ENCODE data around the gene TAF3.

The TAF3 gene

GRCh38 chr10:7857262-7857661, 39.0 kb downstream of the TAF3 start:
- no peak for TF ChIP-seq CTCF (IDR thresholded peaks at IDR 0.05; ENCODE audit: low read length)
- TF ChIP-seq EZH2 (optimal IDR thresholded peaks at IDR 0.05; ENCODE audit: low read depth, low read length): no peak
- TF ChIP-seq EZH2phosphoT487 (IDR thresholded peaks at IDR 0.05; ENCODE audit: low read length): no peak
- Histone ChIP-seq H3K4me1 (ENCODE audit: low read length) (no peaks in the 10 kb centered on the region), H3K4me2 (ENCODE audit: low read depth, low read length) (no peak overlapping the region), H3K9me3 (replicated peaks; ENCODE audit: insufficient read depth, low read length) (no peaks in the 10 kb centered on the region), H3K27ac (ENCODE audit: low read length) (no peak overlapping the region), H3K27me3 (replicated peaks; ENCODE audit: insufficient read depth, low read length) (no peaks in the 10 kb centered on the region), H3F3A (ENCODE audit: insufficient read depth, low read length) (no peaks in the 10 kb centered on the region), H3K79me2 (ENCODE audit: low read length) (peaks cover 16% of the 10 kb centered on the region; the same call in 1 of the 2 replicates), H3K9me2 (replicated peaks; ENCODE audit: insufficient read depth, low read length) (no peaks in the 10 kb centered on the region), H3K9ac (ENCODE audit: low read length) (no peak overlapping the region), H3K36me3 (replicated peaks; ENCODE audit: insufficient read depth, low read length) (no peaks in the 10 kb centered on the region), H2AFZ (ENCODE audit: low read length) (no peak overlapping the region), H4K20me1 (ENCODE audit: insufficient read depth, low read length) (no peaks in the 10 kb centered on the region), H3K4me3 (ENCODE audit: low read length) (no peak overlapping the region)
- no peak for DNase-seq

GRCh38 chr10:7861509-7862120, 43.3 kb downstream of the TAF3 start:
- Histone ChIP-seq H3K9me2 (replicated peaks; ENCODE audit: insufficient read depth, low read length) (no peaks in the 10 kb centered on the region), H2AFZ (ENCODE audit: low read length) (no peak overlapping the region), H3K27me3 (replicated peaks; ENCODE audit: insufficient read depth, low read length) (no peaks in the 10 kb centered on the region)

GRCh38 chr10:7862121-7862514, 43.8 kb downstream of the TAF3 start:
- Histone ChIP-seq H3K4me2 (ENCODE audit: low read depth, low read length) (no peak overlapping the region), H3K4me1 (ENCODE audit: low read length) (no peaks in the 10 kb centered on the region), H3K9me3 (replicated peaks; ENCODE audit: insufficient read depth, low read length) (no peaks in the 10 kb centered on the region)

More at GRCh38 chr10:7861509-7862120, 43.3 kb downstream of the TAF3 start:
- Histone ChIP-seq H3K4me1 (ENCODE audit: low read length) (no peaks in the 10 kb centered on the region), H3K27ac (ENCODE audit: low read length) (no peak overlapping the region), H3F3A (ENCODE audit: insufficient read depth, low read length) (no peaks in the 10 kb centered on the region), H3K4me3 (ENCODE audit: low read length) (no peak overlapping the region), H4K20me1 (ENCODE audit: insufficient read depth, low read length) (no peaks in the 10 kb centered on the region), H3K9me3 (replicated peaks; ENCODE audit: insufficient read depth, low read length) (no peaks in the 10 kb centered on the region), H3K79me2 (ENCODE audit: low read length) (peaks cover 20% of the 10 kb centered on the region), H3K4me2 (ENCODE audit: low read depth, low read length) (no peak overlapping the region), H3K36me3 (replicated peaks; ENCODE audit: insufficient read depth, low read length) (no peaks in the 10 kb centered on the region), H3K9ac (ENCODE audit: low read length) (no peak overlapping the region)
- no peak for DNase-seq
- TF ChIP-seq EZH2 (optimal IDR thresholded peaks at IDR 0.05; ENCODE audit: low read depth, low read length) (no peak), EZH2phosphoT487 (IDR thresholded peaks at IDR 0.05; ENCODE audit: low read length) (no peak), CTCF (IDR thresholded peaks at IDR 0.05; ENCODE audit: low read length) (no peak)

GRCh38 chr10:7866176-7866575, 47.9 kb downstream of the TAF3 start:
- Histone ChIP-seq H3F3A (ENCODE audit: insufficient read depth, low read length) (no peaks in the 10 kb centered on the region), H3K9me2 (replicated peaks; ENCODE audit: insufficient read depth, low read length) (no peaks in the 10 kb centered on the region), H3K9ac (ENCODE audit: low read length) (no peak overlapping the region), H3K4me1 (ENCODE audit: low read length) (no peaks in the 10 kb centered on the region), H3K36me3 (replicated peaks; ENCODE audit: insufficient read depth, low read length) (no peaks in the 10 kb centered on the region), H3K9me3 (replicated peaks; ENCODE audit: insufficient read depth, low read length) (no peaks in the 10 kb centered on the region), H3K27ac (ENCODE audit: low read length) (no peak overlapping the region), H3K27me3 (replicated peaks; ENCODE audit: insufficient read depth, low read length) (no peaks in the 10 kb centered on the region), H4K20me1 (ENCODE audit: insufficient read depth, low read length) (no peaks in the 10 kb centered on the region), H2AFZ (ENCODE audit: low read length) (no peak overlapping the region), H3K4me3 (ENCODE audit: low read length) (no peak overlapping the region), H3K79me2 (ENCODE audit: low read length) (peaks cover 10% of the 10 kb centered on the region; the same call in 1 of the 2 replicates), H3K4me2 (ENCODE audit: low read depth, low read length) (no peak overlapping the region)
- TF ChIP-seq EZH2 (optimal IDR thresholded peaks at IDR 0.05; ENCODE audit: low read depth, low read length): no peak
- TF ChIP-seq EZH2phosphoT487 (IDR thresholded peaks at IDR 0.05; ENCODE audit: low read length): no peak
- no peak for TF ChIP-seq CTCF (IDR thresholded peaks at IDR 0.05; ENCODE audit: low read length)
- DNase-seq: no peak

More at GRCh38 chr10:7862121-7862514, 43.8 kb downstream of the TAF3 start:
- Histone ChIP-seq H3K79me2 (ENCODE audit: low read length) (peaks cover 20% of the 10 kb centered on the region), H3K4me3 (ENCODE audit: low read length) (no peak overlapping the region), H2AFZ (ENCODE audit: low read length) (no peak overlapping the region), H3K9ac (ENCODE audit: low read length) (no peak overlapping the region), H3K27me3 (replicated peaks; ENCODE audit: insufficient read depth, low read length) (no peaks in the 10 kb centered on the region), H3F3A (ENCODE audit: insufficient read depth, low read length) (no peaks in the 10 kb centered on the region), H3K36me3 (replicated peaks; ENCODE audit: insufficient read depth, low read length) (no peaks in the 10 kb centered on the region), H3K27ac (ENCODE audit: low read length) (no peak overlapping the region), H3K9me2 (replicated peaks; ENCODE audit: insufficient read depth, low read length) (no peaks in the 10 kb centered on the region), H4K20me1 (ENCODE audit: insufficient read depth, low read length) (no peaks in the 10 kb centered on the region)
- DNase-seq: no peak
- TF ChIP-seq EZH2 (optimal IDR thresholded peaks at IDR 0.05; ENCODE audit: low read depth, low read length): no peak
- no peak for TF ChIP-seq EZH2phosphoT487 (IDR thresholded peaks at IDR 0.05; ENCODE audit: low read length)
